HepG2 (cell line): ENCODE results near the gene RETREG2.

Experiments used
- MTF2 ChIP-seq: sonication (generic); formaldehyde crosslinking; IDR thresholded peaks from 2 replicates; pipeline ENCODE4 v1.5.0; 2020; ENCODE audit warnings: missing genetic modification reagents, borderline replicate concordance
- POLR2A ChIP-seq, 2 experiments: IDR thresholded peaks; 2 replicates each; pipeline ENCODE4 v1.6.1; 2011; ENCODE audit warnings: low read depth in 2 of 2, low read length in 2 of 2, mild to moderate bottlenecking in 1 of 2, moderate library complexity in 1 of 2; ENCODE audit not compliant: insufficient read depth in 1 of 2
- REST ChIP-seq, 2 experiments: IDR thresholded peaks; 2 replicates each; pipeline ENCODE4 v1.6.1; 2011 to 2012; ENCODE audit warnings: low read length in 2 of 2, borderline replicate concordance in 1 of 2, low read depth in 1 of 2, mild to moderate bottlenecking in 1 of 2, moderate library complexity in 1 of 2
- ZNF343 ChIP-seq: sonication (generic); formaldehyde crosslinking; IDR thresholded peaks from 2 replicates; pipeline ENCODE4 v1.4.0; 2020; ENCODE audit warnings: mild to moderate bottlenecking, missing genetic modification reagents
- ZNF367 ChIP-seq: sonication (generic); formaldehyde crosslinking; IDR thresholded peaks from 2 replicates; pipeline ENCODE4 v1.4.0; 2020; ENCODE audit warnings: missing genetic modification reagents, borderline replicate concordance
- ZNF724P ChIP-seq: sonication (generic); formaldehyde crosslinking; IDR thresholded peaks from 2 replicates; pipeline ENCODE4 v1.8.0; 2022; ENCODE audit warnings: missing genetic modification reagents, borderline replicate concordance
- TF ChIP-seq, protein P1 (sequence below): sonication (generic); formaldehyde crosslinking; IDR thresholded peaks from 2 replicates; pipeline ENCODE4 v1.5.0; 2020; ENCODE audit warnings: mild to moderate bottlenecking, missing genetic modification reagents, moderate library complexity

DNA sequence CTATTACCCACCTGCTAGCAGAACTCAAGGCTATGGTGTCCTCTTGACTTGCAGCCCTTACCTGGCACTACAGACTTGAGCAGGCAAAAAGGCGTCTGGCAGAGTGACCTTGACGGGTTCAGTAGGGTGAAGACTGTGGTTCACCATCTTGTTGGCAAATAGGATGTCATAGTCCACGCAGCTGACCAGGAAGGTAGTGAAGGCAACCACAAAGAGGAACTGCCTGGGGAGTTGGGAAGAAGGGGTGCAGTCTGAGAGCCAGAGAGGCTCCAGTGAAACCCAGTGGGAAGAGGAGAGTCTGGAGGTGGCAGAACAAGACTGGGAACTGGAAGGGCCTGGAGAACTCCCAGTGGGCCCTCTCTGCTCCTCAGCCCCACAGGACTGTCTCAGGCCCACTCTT is 47.3 kb downstream of the RETREG2 start:
- TF ChIP-seq MTF2 (CRISPR knock-in tag), result no peak
- TF ChIP-seq, protein P1, sequence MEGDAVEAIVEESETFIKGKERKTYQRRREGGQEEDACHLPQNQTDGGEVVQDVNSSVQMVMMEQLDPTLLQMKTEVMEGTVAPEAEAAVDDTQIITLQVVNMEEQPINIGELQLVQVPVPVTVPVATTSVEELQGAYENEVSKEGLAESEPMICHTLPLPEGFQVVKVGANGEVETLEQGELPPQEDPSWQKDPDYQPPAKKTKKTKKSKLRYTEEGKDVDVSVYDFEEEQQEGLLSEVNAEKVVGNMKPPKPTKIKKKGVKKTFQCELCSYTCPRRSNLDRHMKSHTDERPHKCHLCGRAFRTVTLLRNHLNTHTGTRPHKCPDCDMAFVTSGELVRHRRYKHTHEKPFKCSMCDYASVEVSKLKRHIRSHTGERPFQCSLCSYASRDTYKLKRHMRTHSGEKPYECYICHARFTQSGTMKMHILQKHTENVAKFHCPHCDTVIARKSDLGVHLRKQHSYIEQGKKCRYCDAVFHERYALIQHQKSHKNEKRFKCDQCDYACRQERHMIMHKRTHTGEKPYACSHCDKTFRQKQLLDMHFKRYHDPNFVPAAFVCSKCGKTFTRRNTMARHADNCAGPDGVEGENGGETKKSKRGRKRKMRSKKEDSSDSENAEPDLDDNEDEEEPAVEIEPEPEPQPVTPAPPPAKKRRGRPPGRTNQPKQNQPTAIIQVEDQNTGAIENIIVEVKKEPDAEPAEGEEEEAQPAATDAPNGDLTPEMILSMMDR, result no peak
- no peak for TF ChIP-seq ZNF724P
- no peak for TF ChIP-seq ZNF343 (CRISPR knock-in tag)
- no peak for TF ChIP-seq POLR2A (IDR thresholded peaks at IDR 0.05; ENCODE audit: insufficient read depth in 1 of 2, low read depth in 2 of 2, low read length in 2 of 2)
- TF ChIP-seq REST (IDR thresholded peaks at IDR 0.05; ENCODE audit: borderline replicate concordance in 1 of 2, low read depth in 1 of 2, low read length in 2 of 2), result no peak
- TF ChIP-seq ZNF367 (CRISPR knock-in tag), result no peak
